GM18867 (cell line): Measurements from ENCODE around the gene CORO1C.

Experiments
- ATAC-seq: cut with Tn5 transposase; IDR thresholded peaks from one replicate; pipeline ENCODE4 v1.9.1; 2021; ENCODE audit warnings: mild to moderate bottlenecking, moderate library complexity; ENCODE audit not compliant: unreplicated experiment

The CORO1C gene

DNA sequence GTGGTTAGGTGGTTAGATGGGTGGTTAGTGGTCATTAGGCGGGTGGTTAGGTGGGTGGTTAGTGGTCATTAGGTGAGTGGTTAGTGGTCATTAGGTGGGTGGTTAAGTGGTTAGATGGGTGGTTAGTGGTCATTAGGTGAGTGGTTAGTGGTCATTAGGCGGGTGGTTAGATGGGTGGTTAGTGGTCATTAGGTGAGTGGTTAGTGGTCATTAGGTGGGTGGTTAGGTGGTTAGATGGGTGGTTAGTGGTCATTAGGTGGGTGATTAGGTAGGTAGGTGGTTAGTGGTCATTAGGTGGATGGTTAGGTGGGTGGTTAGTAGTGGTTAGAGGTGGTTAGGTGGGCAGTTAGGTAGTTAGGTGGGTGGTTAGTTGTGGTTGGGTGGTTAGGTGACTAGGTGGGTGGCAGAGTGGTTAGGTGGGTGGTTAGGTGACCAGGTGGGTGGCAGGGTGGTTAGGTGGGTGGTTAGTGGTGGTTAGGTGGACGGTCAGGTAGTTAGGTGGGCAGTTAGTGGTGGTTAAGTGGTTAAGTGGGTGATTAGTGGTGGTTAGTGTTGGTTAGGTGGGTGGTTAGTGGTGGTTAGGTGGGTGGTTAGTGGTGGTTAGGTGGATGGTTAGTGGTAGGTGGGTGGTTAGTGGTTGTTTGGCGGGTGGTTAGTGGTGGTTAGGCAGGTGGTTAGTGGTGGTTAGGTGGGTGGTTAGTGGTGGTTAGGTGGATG is 125.5 kb downstream of the CORO1C start:
- ATAC-seq, result no peak

DNA sequence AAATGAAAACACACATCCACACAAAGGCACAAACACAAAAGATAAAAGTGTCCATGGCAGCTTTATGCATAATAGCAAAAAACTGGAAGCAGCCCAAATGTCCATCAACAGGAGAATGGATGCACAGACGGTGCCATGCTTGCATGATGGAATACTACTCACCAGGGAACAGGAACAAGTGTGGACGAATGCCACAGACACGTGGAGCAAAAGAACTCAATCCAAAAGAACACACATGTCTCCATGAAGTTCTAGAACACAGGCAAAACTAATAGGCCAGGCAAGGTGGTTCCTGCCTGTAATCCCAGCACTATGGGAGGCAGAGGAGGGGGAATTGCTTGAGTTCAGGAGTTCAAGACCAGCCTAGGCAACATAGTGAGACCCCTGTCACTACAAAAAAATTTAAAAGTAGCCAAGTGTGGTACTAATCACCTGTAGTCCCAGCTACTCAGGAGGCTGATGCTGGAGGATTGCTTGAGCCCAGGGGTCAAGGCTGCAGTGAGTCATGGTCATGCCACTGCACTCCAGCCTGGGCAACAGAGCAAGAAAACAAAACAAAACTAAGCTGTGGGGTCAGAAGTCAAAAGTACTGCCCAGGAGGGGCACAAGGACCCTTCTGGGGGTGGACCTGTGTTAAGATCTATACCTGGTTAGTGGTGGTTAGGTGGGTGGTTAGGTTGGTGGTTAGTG is 126.2 kb downstream of the CORO1C start:
- no peak for ATAC-seq

DNA sequence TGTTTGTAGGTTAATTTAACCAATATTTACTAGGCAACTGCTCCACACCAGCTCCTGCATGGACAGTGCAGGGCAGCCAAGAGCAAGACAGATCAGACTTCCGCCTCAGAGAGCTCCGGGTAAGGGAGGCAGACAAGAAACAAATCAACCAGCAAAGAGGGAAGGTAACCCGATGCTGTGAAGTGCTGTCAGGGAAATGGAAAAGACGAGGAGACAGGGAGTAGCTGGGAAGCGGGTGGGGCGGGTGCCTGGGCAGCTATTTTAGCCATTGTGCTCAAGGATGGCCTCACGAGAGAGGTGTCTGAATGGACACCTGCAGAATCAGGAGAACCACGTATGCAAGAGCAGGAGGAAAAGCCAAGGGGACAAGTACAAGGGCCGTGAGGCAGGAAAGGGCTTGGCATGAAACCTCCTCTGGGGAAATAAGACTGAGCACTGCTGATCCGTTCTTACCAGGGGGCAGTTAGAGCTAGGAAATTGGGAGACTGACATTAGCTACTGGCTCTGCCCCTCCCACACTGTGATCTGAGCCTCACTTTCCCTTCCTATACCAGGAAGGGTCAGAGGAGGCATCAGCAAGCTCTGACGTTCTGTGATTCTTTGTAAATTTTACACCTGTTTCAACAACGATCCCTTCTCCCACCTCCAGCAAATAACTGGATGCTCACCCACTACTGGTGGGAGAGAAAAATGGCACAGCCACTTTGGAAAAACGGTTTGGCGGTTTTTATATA is 126.9 kb downstream of the CORO1C start:
- ATAC-seq, result no peak

DNA sequence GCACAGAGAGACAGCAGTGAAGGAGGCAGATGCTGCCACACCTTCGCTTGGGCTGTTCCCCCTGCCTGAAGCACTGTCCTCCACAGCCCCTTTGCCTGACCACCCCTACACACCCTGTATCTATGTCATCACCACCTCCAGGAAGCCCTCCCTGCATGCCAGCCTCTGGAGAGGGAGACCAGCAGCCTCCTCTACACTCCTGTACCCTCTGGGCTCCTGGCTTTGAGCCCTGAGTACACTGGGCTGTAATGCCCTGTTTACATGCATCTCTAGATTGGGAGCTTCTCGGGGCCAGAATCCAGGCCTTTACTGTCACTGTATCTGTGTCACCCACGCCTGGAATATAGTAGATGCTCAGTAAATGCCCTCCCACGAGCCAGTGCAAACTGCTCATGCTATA is 127.6 kb downstream of the CORO1C start:
- no peak for ATAC-seq

DNA sequence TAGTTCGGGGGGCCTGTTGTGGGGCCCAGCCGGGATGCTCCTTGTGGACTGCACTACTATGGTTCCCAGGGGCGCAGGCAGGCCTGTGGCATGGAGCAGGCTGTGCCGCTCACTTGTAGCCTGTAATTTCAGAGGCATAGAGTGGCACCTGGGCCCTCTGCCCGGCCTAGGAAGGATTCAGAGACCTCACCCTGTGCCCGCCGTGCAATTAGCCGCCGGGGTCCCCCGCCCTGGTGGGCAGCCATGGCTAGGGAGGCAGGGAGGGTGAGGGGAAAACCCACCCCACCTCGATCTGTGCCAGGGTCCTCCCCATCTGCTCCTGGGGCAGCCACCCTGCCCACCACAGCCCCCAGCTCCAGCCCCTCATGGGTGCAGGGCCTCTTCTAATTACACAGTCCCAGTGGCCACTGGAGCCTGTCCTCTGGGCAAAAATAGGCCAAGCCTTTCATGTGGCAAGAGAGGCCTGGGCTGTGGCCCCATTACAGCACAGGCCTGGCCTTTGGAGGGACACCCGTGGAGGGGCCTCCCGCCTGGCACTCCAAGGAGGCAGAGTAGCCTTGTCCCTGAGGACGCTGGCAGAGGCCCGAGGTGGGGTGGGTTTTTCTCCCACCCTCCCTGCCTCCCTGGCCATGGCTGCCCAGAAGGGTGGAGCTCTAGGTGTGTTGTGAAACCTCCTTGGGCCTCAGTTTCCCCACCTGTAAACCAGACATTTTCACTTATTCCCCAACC is 128.2 kb downstream of the CORO1C start:
- ATAC-seq, result no peak

DNA sequence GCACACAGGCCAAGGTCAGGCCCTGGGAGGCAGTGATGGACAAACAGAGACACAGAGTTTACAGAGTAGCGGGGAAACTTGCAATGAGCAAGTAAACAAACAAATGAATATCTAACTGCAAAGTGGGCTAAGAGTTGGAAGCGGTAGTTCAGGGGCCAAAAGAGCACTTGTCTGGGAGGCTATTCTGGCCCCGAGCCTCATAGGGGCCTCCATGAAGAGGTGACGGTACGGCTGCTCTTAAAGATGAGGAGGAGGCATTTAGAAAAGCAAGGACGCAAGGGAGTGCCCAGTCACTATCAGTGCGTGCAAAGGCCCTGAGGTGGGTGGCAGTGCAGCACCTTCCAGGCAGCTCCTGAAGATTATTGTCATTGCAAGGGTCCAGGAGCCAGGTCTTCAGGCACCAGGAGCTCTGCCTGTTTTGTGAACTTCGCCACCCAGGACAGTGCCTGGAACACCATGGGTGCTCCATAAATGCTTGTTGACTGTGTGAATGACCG is 129.1 kb downstream of the CORO1C start:
- ATAC-seq, result no peak

DNA sequence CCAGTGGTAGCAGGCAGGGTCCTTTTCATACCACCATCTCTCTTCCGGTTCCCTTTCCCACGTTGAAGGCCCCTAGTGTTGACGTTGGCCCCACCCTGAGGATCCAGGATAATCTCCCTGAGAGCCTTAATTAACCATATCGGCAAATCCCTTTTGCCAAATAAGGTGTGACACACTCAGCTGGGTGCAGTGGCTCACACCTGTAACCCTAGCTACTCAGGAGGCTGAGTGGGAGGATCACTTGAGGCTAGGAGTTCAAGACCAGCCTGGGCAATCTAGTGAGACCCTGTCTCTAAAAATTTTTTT is 130.7 kb downstream of the CORO1C start:
- ATAC-seq, result no peak

DNA sequence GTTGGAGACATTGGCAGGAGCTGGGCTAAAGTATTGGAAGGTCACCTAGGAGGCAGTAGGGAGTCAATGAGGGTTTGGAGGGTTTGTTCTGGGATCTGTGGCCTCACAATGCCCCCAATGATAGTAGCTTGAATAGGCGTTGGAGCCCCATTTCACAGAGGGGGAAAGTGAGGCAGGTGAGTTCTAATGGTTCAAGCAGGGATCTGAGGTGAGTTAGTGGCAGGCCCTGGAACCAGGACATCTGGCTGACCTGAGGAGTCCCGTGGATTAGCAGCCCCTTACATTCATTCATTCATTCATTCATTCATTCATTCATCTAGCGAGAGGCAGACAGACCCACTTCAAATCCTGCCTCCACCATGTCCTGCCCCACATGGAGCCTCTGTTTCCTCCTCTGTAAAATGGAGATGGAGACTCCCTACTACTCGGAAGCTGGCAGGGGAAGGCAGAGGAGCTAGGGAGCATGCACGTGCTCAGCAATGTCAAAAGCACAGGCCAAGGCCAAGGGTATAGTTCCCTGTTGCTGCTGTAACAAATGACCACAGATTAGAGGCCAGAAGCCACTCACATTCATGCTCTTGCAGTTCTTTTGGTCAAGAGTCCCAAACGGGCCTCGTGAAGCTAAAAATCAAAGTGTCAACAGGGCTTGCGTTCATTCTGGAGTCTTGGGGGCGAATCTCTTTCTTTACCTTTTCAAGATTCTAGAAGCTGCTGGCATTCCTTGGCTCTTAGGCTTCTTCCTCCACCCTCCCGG is 131.2 kb downstream of the CORO1C start:
- ATAC-seq, result no peak

DNA sequence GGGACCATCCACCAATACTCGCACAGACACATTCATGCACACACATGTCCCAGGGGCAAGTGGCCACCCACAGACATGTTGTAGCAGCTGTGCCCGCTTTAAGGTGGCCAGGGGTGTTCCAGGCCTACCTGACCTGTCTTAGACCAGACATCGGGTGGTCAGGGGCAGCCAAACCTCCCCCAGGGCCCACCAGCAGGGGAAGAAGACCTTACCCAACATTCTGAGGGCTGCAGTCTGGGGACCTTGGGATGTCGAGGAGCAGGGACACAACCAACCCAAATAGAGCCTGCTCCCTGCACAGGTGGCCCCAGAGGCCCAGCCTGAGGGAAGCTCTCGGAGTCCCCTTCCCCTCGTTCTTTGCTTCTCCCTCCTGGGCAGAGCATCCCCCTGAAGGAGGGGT is 131.8 kb downstream of the CORO1C start:
- no peak for ATAC-seq

DNA sequence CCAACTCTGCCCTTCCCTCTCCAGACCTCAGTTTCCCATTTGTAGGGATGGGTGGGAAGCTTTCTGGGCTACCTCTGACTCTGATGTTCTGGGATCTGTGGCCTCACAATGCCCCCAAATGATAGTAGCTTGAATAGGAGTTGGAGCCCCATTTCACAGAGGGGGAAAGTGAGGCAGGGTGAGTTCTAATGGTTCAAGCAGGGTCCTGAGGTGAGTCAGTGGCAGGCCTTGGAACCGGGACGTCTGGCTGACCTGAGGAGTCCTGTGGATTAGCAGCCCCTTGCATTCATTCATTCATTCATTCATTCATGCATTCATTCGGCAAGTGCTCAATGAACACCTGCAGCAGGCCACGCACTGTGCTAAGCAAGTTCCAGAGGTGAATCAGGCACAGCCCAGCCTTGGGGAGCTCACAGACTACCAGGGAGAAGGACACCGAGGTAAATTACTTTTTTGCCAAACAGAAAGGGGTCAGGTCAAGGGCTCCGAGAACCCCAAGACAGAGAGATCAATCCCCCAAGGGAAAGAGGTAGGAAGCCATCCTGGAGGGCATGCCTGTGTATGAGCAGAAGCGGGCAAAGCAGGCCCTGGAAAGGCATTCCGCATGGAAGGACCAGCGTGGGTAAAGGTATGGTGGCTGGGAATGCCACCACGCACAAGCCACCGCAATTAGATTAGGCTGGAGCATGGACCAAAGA is 132.6 kb downstream of the CORO1C start:
- no peak for ATAC-seq

DNA sequence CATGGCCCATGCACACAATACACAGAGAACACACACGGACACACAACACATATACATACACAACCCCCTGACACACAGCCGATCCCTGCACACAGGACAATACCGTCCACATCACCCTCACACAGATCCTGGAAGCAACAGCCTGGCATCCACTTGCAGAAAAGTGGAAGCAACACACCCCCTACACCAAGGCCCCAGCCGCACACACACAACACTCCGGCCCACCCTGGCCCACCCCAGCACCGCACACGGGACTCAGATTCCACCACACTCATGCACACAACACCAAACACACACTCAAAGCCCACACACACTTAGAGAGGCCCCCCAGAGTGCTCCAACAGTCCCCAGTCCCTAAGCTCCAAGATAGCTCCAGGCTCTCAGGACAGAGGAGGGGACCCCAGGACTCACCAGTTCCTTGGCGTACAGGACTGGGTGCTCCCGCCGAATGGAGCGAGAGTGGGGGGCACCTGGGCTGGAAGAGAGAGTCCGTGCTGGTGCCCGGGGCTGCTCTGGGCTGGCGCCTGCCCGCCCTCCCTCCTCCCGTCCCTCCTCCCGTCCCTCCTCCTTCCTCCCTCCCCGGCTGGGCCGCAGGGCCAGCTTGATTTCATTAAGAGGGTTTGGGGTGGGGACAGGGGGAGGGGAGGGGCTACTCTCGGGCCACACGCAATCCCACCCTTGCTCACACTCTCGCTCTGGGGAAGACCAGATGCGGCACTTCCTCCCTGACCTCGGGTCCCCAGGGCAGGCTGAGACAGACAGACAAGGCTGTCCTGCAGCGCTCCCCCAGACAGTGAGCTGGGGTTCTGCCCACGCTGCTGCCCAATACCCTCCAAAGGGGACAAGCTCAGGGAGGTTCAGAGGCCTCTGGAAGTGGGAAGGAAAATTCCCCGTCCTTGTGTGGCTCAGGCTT is 133.5 kb downstream of the CORO1C start, which contains the start of gene TMEM119:
TMEM119 (minus strand) TSS at position 526 of the 913 bp plus-strand sequence. CDS start 5,701 bp downstream, outside the sequence.
- no peak for ATAC-seq

DNA sequence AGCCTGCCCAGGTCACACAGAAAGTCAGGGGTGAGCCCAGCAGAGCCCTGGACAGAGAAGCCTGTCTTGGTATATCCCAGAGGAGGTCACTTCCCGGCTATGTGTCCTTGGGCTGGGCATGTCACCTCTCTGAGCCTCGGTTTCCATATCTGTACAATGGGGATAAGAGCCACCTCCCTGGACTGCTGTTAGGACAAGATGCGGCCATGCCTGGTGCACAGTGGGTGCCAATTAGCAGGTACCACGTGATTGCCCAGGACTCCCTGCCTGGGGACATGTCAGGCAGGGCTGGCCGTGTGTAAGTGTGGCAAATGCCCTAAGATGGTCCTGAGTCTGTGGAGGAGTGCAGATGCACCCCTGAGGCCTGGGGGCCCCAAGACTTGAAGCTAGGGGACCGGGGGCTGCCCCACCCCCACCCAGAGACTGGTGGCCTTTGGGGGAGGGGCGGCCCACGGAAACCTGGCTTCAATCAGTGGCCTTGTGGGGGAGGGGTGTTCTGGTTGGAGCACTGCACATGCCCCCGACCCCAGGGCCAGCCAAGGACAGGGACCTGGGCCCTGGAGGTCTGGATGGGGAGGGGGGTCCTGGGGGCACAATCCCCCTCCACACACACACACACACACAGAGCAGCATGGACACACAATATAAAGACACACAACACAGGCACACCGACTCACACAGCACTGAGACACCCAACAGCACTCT is 134.3 kb downstream of the CORO1C start:
- no peak for ATAC-seq

DNA sequence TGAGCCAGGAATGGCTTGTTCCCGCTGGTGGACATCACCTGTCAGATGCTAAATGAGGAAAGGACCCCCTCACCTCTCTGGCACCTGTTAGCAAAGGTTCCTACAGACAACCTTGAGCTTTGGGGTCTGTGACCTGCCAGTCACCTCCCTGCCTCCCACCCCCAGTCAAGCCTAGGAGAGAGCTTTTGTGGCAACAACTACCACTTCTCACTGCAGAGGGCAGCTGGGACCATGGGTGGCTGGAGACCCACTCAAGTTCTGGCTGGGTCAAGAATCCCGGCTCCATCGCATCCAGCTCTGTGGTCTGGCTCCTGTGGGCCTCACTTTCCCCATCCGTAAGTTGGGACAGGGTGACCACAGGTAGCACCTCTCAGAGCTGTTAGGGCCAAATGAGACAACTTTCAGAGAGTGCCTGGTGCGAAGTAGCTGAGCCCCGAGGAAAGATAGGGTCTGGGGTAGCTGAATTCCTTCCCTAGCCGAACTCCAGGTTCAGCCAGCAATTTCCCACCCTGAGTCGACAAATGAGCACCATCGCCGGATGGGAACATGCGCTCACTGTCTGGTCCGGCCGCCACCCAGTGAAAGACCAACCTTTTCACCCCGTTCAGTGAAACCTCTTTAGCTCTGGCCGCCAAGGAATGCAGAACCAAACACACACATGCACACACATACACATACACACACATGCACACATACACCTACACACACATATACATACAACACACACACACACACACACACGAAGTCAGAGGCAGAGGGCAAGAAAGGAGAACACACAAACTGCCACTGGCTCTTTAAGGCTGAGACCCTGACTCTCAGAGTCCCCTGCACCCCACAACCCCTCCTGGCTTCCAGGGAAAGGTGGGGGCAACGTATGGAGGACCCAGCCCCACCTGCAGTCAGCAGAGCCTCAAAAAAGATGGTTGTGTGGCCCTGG is 135.3 kb downstream of the CORO1C start:
- ATAC-seq, result no peak
